ENCODE data around the gene ESRP2.

Gene ESRP2

DNA sequence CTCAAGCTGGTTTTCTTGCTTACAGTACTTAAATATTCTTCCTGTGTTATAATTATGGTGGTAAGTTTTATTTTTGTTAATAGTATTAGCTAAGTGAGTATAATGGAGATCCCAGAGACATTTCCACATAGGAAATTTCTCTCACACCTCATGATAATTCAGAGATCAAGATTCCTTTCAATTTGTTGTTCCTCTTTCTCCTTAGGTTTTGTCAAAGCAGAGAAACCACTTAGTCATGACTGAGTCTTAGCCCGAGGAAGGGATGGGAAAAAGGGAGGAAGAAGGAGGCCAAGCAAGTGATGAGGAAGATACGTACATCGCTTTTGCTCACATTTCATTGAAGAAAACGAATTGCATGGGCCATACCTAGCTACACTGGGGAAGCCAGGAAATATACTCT is 18.4 kb downstream of the ESRP2 start:
- Histone ChIP-seq H3K36me3 (replicated peaks) (no peaks in the 10 kb centered on the region), H3K4me3 (ENCODE audit: low read depth, low read length) (no peak overlapping the region), H3K27ac (no peak overlapping the region), H3K27me3 (replicated peaks) (no peaks in the 10 kb centered on the region)
- DNase-seq: no peak
- TF ChIP-seq, protein P1, sequence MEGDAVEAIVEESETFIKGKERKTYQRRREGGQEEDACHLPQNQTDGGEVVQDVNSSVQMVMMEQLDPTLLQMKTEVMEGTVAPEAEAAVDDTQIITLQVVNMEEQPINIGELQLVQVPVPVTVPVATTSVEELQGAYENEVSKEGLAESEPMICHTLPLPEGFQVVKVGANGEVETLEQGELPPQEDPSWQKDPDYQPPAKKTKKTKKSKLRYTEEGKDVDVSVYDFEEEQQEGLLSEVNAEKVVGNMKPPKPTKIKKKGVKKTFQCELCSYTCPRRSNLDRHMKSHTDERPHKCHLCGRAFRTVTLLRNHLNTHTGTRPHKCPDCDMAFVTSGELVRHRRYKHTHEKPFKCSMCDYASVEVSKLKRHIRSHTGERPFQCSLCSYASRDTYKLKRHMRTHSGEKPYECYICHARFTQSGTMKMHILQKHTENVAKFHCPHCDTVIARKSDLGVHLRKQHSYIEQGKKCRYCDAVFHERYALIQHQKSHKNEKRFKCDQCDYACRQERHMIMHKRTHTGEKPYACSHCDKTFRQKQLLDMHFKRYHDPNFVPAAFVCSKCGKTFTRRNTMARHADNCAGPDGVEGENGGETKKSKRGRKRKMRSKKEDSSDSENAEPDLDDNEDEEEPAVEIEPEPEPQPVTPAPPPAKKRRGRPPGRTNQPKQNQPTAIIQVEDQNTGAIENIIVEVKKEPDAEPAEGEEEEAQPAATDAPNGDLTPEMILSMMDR (IDR thresholded peaks at IDR 0.05; ENCODE audit: low read depth, low read length, missing control alignments): no peak
- in situ Hi-C loops (cut with HindIII; ENCODE audit: low pct_ligation_motif_present, low sequenced_read_pairs): no loop called here

- Histone ChIP-seq H3K4me3 (ENCODE audit: low read depth, low read length) (no peak overlapping the region), H3K36me3 (replicated peaks) (no peaks in the 10 kb centered on the region), H3K27ac (no peak overlapping the region), H3K27me3 (replicated peaks) (no peaks in the 10 kb centered on the region)
- DNase-seq: no peak
- TF ChIP-seq, protein P1 (IDR thresholded peaks at IDR 0.05; ENCODE audit: low read depth, low read length, missing control alignments): no peak
- in situ Hi-C loops (cut with HindIII; ENCODE audit: low pct_ligation_motif_present, low sequenced_read_pairs): no loop called here
Measured at GRCh38 chr16:68216240-68216639, 19.7 kb downstream of the ESRP2 start.

GRCh38 chr16:68215302-68215701 is 20.6 kb downstream of the ESRP2 start:
- DNase-seq: no peak
- Histone ChIP-seq H3K4me3 (ENCODE audit: low read depth, low read length) (no peak overlapping the region), H3K36me3 (replicated peaks) (no peaks in the 10 kb centered on the region), H3K27me3 (replicated peaks) (no peaks in the 10 kb centered on the region), H3K27ac (no peak overlapping the region)
- TF ChIP-seq, protein P1 (IDR thresholded peaks at IDR 0.05; ENCODE audit: low read depth, low read length, missing control alignments): no peak
- in situ Hi-C loops (cut with HindIII; ENCODE audit: low pct_ligation_motif_present, low sequenced_read_pairs): no loop called here

DNA sequence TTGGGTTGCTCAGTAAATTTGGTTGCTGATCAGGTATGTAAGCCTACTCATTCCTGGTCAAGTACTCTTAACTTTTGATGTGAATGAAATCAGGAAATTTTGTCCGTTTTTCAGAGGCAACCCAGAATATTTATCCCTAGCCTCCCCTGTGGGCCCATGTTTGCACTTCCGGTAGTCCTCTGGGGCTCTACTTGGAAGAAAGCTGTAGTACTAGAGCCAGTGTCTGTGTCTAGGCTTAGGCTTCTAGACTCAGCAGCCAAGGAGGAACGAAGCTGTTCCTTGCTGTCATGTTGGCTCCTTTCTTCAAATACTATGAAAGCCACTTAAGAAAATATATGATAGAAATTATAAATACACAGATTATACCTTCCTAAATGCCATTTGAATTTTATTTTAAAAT is 21.2 kb downstream of the ESRP2 start:
- TF ChIP-seq, protein P1 (IDR thresholded peaks at IDR 0.05; ENCODE audit: low read depth, low read length, missing control alignments): no peak
- DNase-seq: no peak
- in situ Hi-C loops (cut with HindIII; ENCODE audit: low pct_ligation_motif_present, low sequenced_read_pairs): no loop called here

DNA sequence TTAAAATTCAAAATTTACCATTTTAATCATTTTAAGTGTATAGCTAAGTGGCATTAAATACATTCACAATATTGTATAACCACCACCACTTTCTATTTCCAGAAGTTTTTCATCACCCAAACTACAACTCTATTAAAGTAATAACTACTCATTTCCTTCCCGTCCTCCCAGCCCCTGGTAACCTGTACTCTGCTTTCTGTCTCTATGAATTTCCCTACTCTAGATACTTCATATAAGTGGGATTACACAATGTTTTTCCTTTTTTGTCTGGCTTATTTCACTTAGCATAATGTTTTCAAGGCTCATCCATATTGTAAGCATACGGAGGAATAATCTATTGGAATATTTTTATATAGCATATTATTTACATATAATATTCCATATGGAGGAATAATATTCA is 29.7 kb downstream of the ESRP2 start:
- Histone ChIP-seq H3K4me3 (ENCODE audit: low read depth, low read length) (no peak overlapping the region), H3K27me3 (replicated peaks) (no peaks in the 10 kb centered on the region), H3K27ac (no peak overlapping the region), H3K36me3 (replicated peaks) (no peaks in the 10 kb centered on the region)
- in situ Hi-C loops (cut with HindIII; ENCODE audit: low pct_ligation_motif_present, low sequenced_read_pairs): no loop called here
- no peak for DNase-seq
- TF ChIP-seq, protein P1 (IDR thresholded peaks at IDR 0.05; ENCODE audit: low read depth, low read length, missing control alignments): no peak

More for the DNA sequence above, 21.2 kb downstream of the ESRP2 start:
- Histone ChIP-seq H3K36me3 (replicated peaks) (no peaks in the 10 kb centered on the region), H3K27ac (no peak overlapping the region), H3K4me3 (ENCODE audit: low read depth, low read length) (no peak overlapping the region), H3K27me3 (replicated peaks) (no peaks in the 10 kb centered on the region)

DNA sequence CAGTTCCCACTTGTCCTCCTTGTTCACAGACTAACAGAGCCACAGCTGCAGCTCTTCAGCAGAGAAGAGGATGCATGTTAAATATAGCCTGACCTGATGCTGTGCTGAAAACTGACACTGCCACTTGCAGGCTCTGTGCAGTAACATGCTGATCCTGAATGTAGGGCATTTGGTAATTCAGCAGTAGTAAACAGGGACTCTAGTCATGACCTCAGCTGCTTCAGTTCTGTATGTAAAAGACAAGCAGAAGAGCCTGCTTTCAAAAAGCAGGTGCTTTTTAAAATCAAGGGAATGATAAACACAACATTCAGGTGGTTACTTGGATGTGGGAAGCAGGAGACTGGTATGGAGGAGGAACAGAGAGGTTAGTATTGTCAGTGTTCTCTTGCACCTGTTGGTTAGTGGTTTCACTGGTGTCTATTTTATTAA is 33.8 kb downstream of the ESRP2 start:
- TF ChIP-seq, protein P1 (IDR thresholded peaks at IDR 0.05; ENCODE audit: low read depth, low read length, missing control alignments): no peak
- no peak overlapping the region for H3K27ac ChIP-seq
- no peaks in the 10 kb centered on the region for H3K27me3 ChIP-seq (replicated peaks)
- peak; percentile 18 for DNase-seq
- no peaks in the 10 kb centered on the region for H3K36me3 ChIP-seq (replicated peaks)
- H3K4me3 ChIP-seq (ENCODE audit: low read depth, low read length): no peak overlapping the region
- in situ Hi-C loops (cut with HindIII; ENCODE audit: low pct_ligation_motif_present, low sequenced_read_pairs): no loop called here
